ENCODE measurements around the gene PISD. TPM values are rescaled to one million over a fixed set of nuclear protein-coding genes. Genes with fewer than 3 reads are reported as not detected.

The PISD gene
- total and polyA plus RNA-seq, 2 donors (not counting 3 experiments of a cell fraction or from before 2014, with no cell fraction given): 53.4 to 58.0 TPM

GRCh38 chr22:31583861-31584485 is 78.0 kb downstream of the PISD start:
- no peaks in the 10 kb centered on the region for H4K20me1 ChIP-seq (replicated peaks; ENCODE audit: control insufficient read depth, extremely low read depth, insufficient read depth, low read length)
- peak; percentile 45 for DNase-seq (ENCODE audit: low read depth, low spot score)
- intact Hi-C loops (cut with micrococcal nuclease): no loop called here
- peaks cover 22% of the 10 kb centered on the region for H3K4me1 ChIP-seq (ENCODE audit: control insufficient read depth, extremely low read depth, insufficient read depth, low read length)
- H3K79me2 ChIP-seq (ENCODE audit: control insufficient read depth, insufficient read depth, low read length): no peaks in the 10 kb centered on the region
- TF ChIP-seq POLR2AphosphoS5 (IDR thresholded peaks at IDR 0.05; ENCODE audit: insufficient read depth, low read depth, low read length) (peak; percentile 27), FOS (IDR thresholded peaks at IDR 0.05; ENCODE audit: borderline replicate concordance, insufficient read depth, low read length) (no peak)
- H2AFZ ChIP-seq (ENCODE audit: low read depth, low read length): peak overlapping the region; percentile 82
- peak overlapping the region in 1 of 3 experiments; percentile 27 for H3K4me3 ChIP-seq (replicated peaks in 1 of 3; ENCODE audit: insufficient read depth in 1 of 3, low read depth in 1 of 3, low read length in 3 of 3)
- CTCF ChIA-PET: interaction anchor here (0.6 to 2.3 kb wide), 7 partner anchors 23 to 132 kb away, joined by 3 to 8 read pairs (median 4); no protein-coding TSS in a partner anchor
- peak overlapping the region; percentile 68 for H3K4me2 ChIP-seq (ENCODE audit: insufficient read depth, low read length)
- BruUV-seq (replicated peaks): no TSS peak
- H3K27ac ChIP-seq (ENCODE audit: insufficient read depth, low read depth, low read length): peak overlapping the region; percentile 69
- no peaks in the 10 kb centered on the region for H3K27me3 ChIP-seq (ENCODE audit: control insufficient read depth in 2 of 2, insufficient read depth in 2 of 2, low read length in 2 of 2)
- peak overlapping the region; percentile 38 for H3K9ac ChIP-seq (replicated peaks; ENCODE audit: extremely low read depth, insufficient read depth, low read length)
- no peaks in the 10 kb centered on the region for H3K9me1 ChIP-seq (replicated peaks; ENCODE audit: control insufficient read depth, extremely low read depth, insufficient read depth, low read length)
- peak; percentile 87 for FAIRE-seq
- peaks cover 0 to 6% of the 10 kb centered on the region in 2 experiments for H3K36me3 ChIP-seq (ENCODE audit: control insufficient read depth in 2 of 2, extremely low read depth in 1 of 2, insufficient read depth in 2 of 2, low read length in 2 of 2)
- POLR2A ChIA-PET: no interaction called here
- H3K9me3 ChIP-seq (replicated peaks; ENCODE audit: control insufficient read depth, insufficient read depth, low read length): no peaks in the 10 kb centered on the region
- dilution Hi-C loops (cut with MboI; ENCODE audit: extremely low pct_ligation_motif_present, low sequenced_read_pairs): no loop called here

GRCh38 chr22:31579835-31580242 is 82.2 kb downstream of the PISD start:
- H3K27me3 ChIP-seq (ENCODE audit: control insufficient read depth in 2 of 2, insufficient read depth in 2 of 2, low read length in 2 of 2): no peaks in the 10 kb centered on the region
- no peak overlapping the region for H3K27ac ChIP-seq (ENCODE audit: insufficient read depth, low read depth, low read length)
- H3K4me2 ChIP-seq (ENCODE audit: insufficient read depth, low read length): no peak overlapping the region
- H3K9me3 ChIP-seq (replicated peaks; ENCODE audit: control insufficient read depth, insufficient read depth, low read length): no peaks in the 10 kb centered on the region
- no TSS peak for BruUV-seq (replicated peaks)
- intact Hi-C loops (cut with micrococcal nuclease): no loop called here
- no peak for FAIRE-seq
- H2AFZ ChIP-seq (ENCODE audit: low read depth, low read length): no peak overlapping the region
- H3K4me3 ChIP-seq (replicated peaks in 1 of 3; ENCODE audit: insufficient read depth in 1 of 3, low read depth in 1 of 3, low read length in 3 of 3): no peak overlapping the region
- H3K9me1 ChIP-seq (replicated peaks; ENCODE audit: control insufficient read depth, extremely low read depth, insufficient read depth, low read length): no peaks in the 10 kb centered on the region
- peaks cover 15% of the 10 kb centered on the region for H3K4me1 ChIP-seq (ENCODE audit: control insufficient read depth, extremely low read depth, insufficient read depth, low read length)
- TF ChIP-seq EZH2 (IDR thresholded peaks at IDR 0.05; ENCODE audit: borderline replicate concordance, low read depth, low read length, severe bottlenecking) (no peak), JUN (IDR thresholded peaks at IDR 0.05; ENCODE audit: borderline replicate concordance, insufficient read depth, insufficient read length, low read depth) (no peak), GATA2 (IDR thresholded peaks at IDR 0.05; ENCODE audit: insufficient read depth, insufficient read length, low read depth, low read length) (no peak), FOS (IDR thresholded peaks at IDR 0.05; ENCODE audit: borderline replicate concordance, insufficient read depth, low read length) (no peak), CTCF (IDR thresholded peaks at IDR 0.05; ENCODE audit: extremely low read depth in 1 of 2, insufficient read depth in 1 of 2, low read depth in 1 of 2, low read length in 2 of 2) (no peak), POLR2AphosphoS5 (IDR thresholded peaks at IDR 0.05; ENCODE audit: insufficient read depth, low read depth, low read length) (no peak), MYC (IDR thresholded peaks at IDR 0.05; ENCODE audit: low read depth, low read length) (no peak), POLR2A (IDR thresholded peaks at IDR 0.05; ENCODE audit: low read depth, low read length) (no peak)
- dilution Hi-C loops (cut with MboI; ENCODE audit: extremely low pct_ligation_motif_present, low sequenced_read_pairs): no loop called here
- no peak for DNase-seq (ENCODE audit: low read depth, low spot score)
- no peaks in the 10 kb centered on the region for H4K20me1 ChIP-seq (replicated peaks; ENCODE audit: control insufficient read depth, extremely low read depth, insufficient read depth, low read length)
- no peak overlapping the region for H3K9ac ChIP-seq (replicated peaks; ENCODE audit: extremely low read depth, insufficient read depth, low read length)
- peaks cover 0 to 2% of the 10 kb centered on the region in 2 experiments for H3K36me3 ChIP-seq (ENCODE audit: control insufficient read depth in 2 of 2, extremely low read depth in 1 of 2, insufficient read depth in 2 of 2, low read length in 2 of 2)
- POLR2A ChIA-PET: no interaction called here
- CTCF ChIA-PET: interaction anchor here (1.0 kb wide), 1 partner anchor 50 kb away, joined by 4 read pairs; no protein-coding TSS in a partner anchor
- H3K79me2 ChIP-seq (ENCODE audit: control insufficient read depth, insufficient read depth, low read length): no peaks in the 10 kb centered on the region
